GM19023 (cell line): ENCODE measurements around the gene QKI.

Experiments used
- ATAC-seq: cut with Tn5 transposase; IDR thresholded peaks from one replicate; pipeline ENCODE4 v1.9.1; 2021; ENCODE audit warnings: mild to moderate bottlenecking, moderate library complexity; ENCODE audit not compliant: unreplicated experiment

The QKI gene

GRCh38 chr6:163603395-163603794 is 188.9 kb downstream of the QKI start:
- ATAC-seq, result no peak

GRCh38 chr6:163605385-163606097 is 191.0 kb downstream of the QKI start:
- ATAC-seq, result no peak

GRCh38 chr6:163607792-163608191 is 193.3 kb downstream of the QKI start:
- no peak for ATAC-seq

- no peak for ATAC-seq
These were observed 193.7 kb downstream of the QKI start for GRCh38 chr6:163608204-163608644.

- ATAC-seq, result no peak
These were observed 197.7 kb downstream of the QKI start for GRCh38 chr6:163612200-163612599.

GRCh38 chr6:163613025-163613424 is 198.5 kb downstream of the QKI start:
- no peak for ATAC-seq

- no peak for ATAC-seq
These were observed 199.2 kb downstream of the QKI start for GRCh38 chr6:163613668-163614067.

- ATAC-seq, result no peak
These were observed 201.9 kb downstream of the QKI start for GRCh38 chr6:163616452-163616851.

- no peak for ATAC-seq
These were observed 203.0 kb downstream of the QKI start for GRCh38 chr6:163617549-163617948.

GRCh38 chr6:163620101-163620500 is 205.6 kb downstream of the QKI start:
- no peak for ATAC-seq

- no peak for ATAC-seq
These were observed 206.3 kb downstream of the QKI start for GRCh38 chr6:163620670-163621330.

GRCh38 chr6:163625265-163625664 is 210.7 kb downstream of the QKI start:
- ATAC-seq, result no peak

GRCh38 chr6:163626073-163626867 is 211.8 kb downstream of the QKI start:
- no peak for ATAC-seq

GRCh38 chr6:163627274-163628062 is 212.9 kb downstream of the QKI start:
- no peak for ATAC-seq
